Coronary artery (tissue), 2 donors: ENCODE measurements around the gene KIFC3.

ENCODE experiments used
- DNase-seq: peaks from one replicate; pipeline ENCODE4 v3.0.0-alpha.2; 2017; ENCODE audit warnings: low spot score
- H3K27ac ChIP-seq, 2 donors: fragments of 200-600 bp; sonication (generic); one replicate each; pipeline ENCODE4 v1.5.1; 2016 to 2019
- H3K4me3 ChIP-seq: fragments of 200-600 bp; sonication (generic); 2 replicates; pipeline ENCODE4 v1.5.1; 2016; ENCODE audit warnings: mild to moderate bottlenecking, moderate library complexity
- CTCF ChIP-seq: fragments of 200-600 bp; sonication (generic); IDR thresholded peaks from one replicate; pipeline ENCODE4 v1.5.1; 2019; ENCODE audit warnings: antibody characterized with exemption

The KIFC3 gene

GRCh38 chr16:57766714-57767348, 35.5 kb downstream of the KIFC3 start:
- no peak for DNase-seq
- H3K27ac ChIP-seq, result no peak overlapping the region
- no peak overlapping the region for H3K4me3 ChIP-seq
- TF ChIP-seq CTCF, result no peak

GRCh38 chr16:57765160-57765728, 37.0 kb downstream of the KIFC3 start:
- Histone ChIP-seq H3K27ac (no peak overlapping the region), H3K4me3 (no peak overlapping the region)
- TF ChIP-seq CTCF, result no peak
- DNase-seq, result no peak

GRCh38 chr16:57764341-57765159, 37.7 kb downstream of the KIFC3 start:
- peak overlapping the region in 1 of 2 donors; percentile 45 for H3K27ac ChIP-seq
- DNase-seq, result no peak
- no peak for TF ChIP-seq CTCF

GRCh38 chr16:57764006-57764340, 38.3 kb downstream of the KIFC3 start:
- Histone ChIP-seq H3K4me3 (no peak overlapping the region), H3K27ac (peak overlapping the region in 1 of 2 donors; percentile 45)
- no peak for DNase-seq
- no peak for TF ChIP-seq CTCF

More at GRCh38 chr16:57764341-57765159, 37.7 kb downstream of the KIFC3 start:
- H3K4me3 ChIP-seq, result no peak overlapping the region

- H3K27ac ChIP-seq, result no peak overlapping the region
- TF ChIP-seq CTCF, result no peak
- no peak overlapping the region for H3K4me3 ChIP-seq
- DNase-seq, result no peak
Observed at GRCh38 chr16:57763285-57764005, 38.8 kb downstream of the KIFC3 start.

GRCh38 chr16:57762365-57763040, 39.8 kb downstream of the KIFC3 start:
- no peak for TF ChIP-seq CTCF
- DNase-seq, result no peak
- Histone ChIP-seq H3K4me3 (no peak overlapping the region), H3K27ac (no peak overlapping the region)
